Smooth muscle cell (in vitro differentiated cells): ENCODE results near the gene TC2N. TPM values are rescaled to one million over a fixed set of nuclear protein-coding genes. Genes with fewer than 3 reads are reported as not detected.

Experiments used
- DNase-seq: peaks from one replicate; lab custom pipeline; 2025; ENCODE audit not compliant: unreplicated experiment; lab: John Stamatoyannopoulos, UW
- H2AFZ ChIP-seq: fragments of 200-600 bp; sonication (generic); 2 replicates; pipeline ENCODE4 v1.6.0; 2016; ENCODE audit warnings: antibody characterized with exemption, low read depth, mild to moderate bottlenecking
- H3F3A ChIP-seq: fragments of 200-600 bp; sonication (generic); 2 replicates; pipeline ENCODE4 v1.6.0; 2017; ENCODE audit warnings: antibody characterized with exemption, low read depth
- H3K27ac ChIP-seq: fragments of 200-600 bp; sonication (generic); 2 replicates; pipeline ENCODE4 v1.5.1; 2016; ENCODE audit warnings: low read depth, mild to moderate bottlenecking
- H3K27me3 ChIP-seq: fragments of 200-600 bp; sonication (generic); 2 replicates; pipeline ENCODE4 v1.6.1; 2016; ENCODE audit warnings: low read depth, mild to moderate bottlenecking
- H3K36me3 ChIP-seq: fragments of 200-600 bp; sonication (generic); 2 replicates; pipeline ENCODE4 v1.5.1; 2016; ENCODE audit warnings: low read depth
- H3K4me1 ChIP-seq: fragments of 200-600 bp; sonication (generic); 2 replicates; pipeline ENCODE4 v1.5.1; 2016; ENCODE audit warnings: low read depth
- H3K4me2 ChIP-seq: fragments of 200-600 bp; sonication (generic); 2 replicates; pipeline ENCODE4 v1.6.0; 2016; ENCODE audit warnings: mild to moderate bottlenecking
- H3K4me3 ChIP-seq: fragments of 200-600 bp; sonication (generic); 2 replicates; pipeline ENCODE4 v1.5.1; 2016; ENCODE audit warnings: mild to moderate bottlenecking
- H3K79me2 ChIP-seq: fragments of 200-600 bp; sonication (generic); 2 replicates; pipeline ENCODE4 v1.6.0; 2016; ENCODE audit warnings: low read depth, mild to moderate bottlenecking
- H3K9ac ChIP-seq: fragments of 200-600 bp; sonication (generic); 2 replicates; pipeline ENCODE4 v1.6.0; 2016; ENCODE audit warnings: low read depth
- H3K9me3 ChIP-seq: fragments of 200-600 bp; sonication (generic); replicated peaks from 2 replicates; pipeline ENCODE4 v1.5.1; 2016; ENCODE audit warnings: low read depth
- H4K20me1 ChIP-seq: fragments of 200-600 bp; sonication (generic); 2 replicates; pipeline ENCODE4 v1.6.0; 2016; ENCODE audit warnings: low read depth
- CTCF ChIP-seq: fragments of 200-600 bp; sonication (generic); IDR thresholded peaks from 2 replicates; pipeline ENCODE4 v1.5.1; 2017; ENCODE audit warnings: borderline replicate concordance, mild to moderate bottlenecking, antibody characterized with exemption; ENCODE audit not compliant: insufficient read depth, poor library complexity, severe bottlenecking
- WGBS: methylation state at CpG from one replicate; pipeline ENCODE4 v1.1.7; 2016; ENCODE audit warnings: low lambda C conversion rate; 5-methylcytosine and 5-hydroxymethylcytosine counted together
- polyA plus RNA-seq: library from polyadenylated mRNA; unstranded; fragments of >200 nt; fragmentation: Nextera tagmentation; extraction: Ambion mirVana; gene quantifications from 2 replicates; pipeline ENCODE4 v1.2.1, GENCODE V29; 2016
- total RNA-seq: library from RNA; depleted of rRNA; stranded (reverse); fragments of >200 nt; gene quantifications from 2 replicates; pipeline ENCODE4 v1.2.3, GENCODE V29; 2014

TC2N gene
- total and polyA plus RNA-seq, 2 experiments from 2014 or later = 0.33 to 10.3 TPM

GRCh38 chr14:91732439-91732838, 134.9 kb downstream of the TC2N start:
- no peak for DNase-seq
- H3K9ac ChIP-seq = no peak overlapping the region
- no peak overlapping the region for H2AFZ ChIP-seq
- no peak overlapping the region for H3K4me3 ChIP-seq
- 83% methylated on average over 5 of the region's 5 CpGs for WGBS
- no peaks in the 10 kb centered on the region for H3K4me1 ChIP-seq
- no peaks in the 10 kb centered on the region for H3K9me3 ChIP-seq
- H4K20me1 ChIP-seq = no peaks in the 10 kb centered on the region
- no peak overlapping the region for H3K27ac ChIP-seq
- H3K36me3 ChIP-seq = no peaks in the 10 kb centered on the region
- no peak for TF ChIP-seq CTCF
- H3K4me2 ChIP-seq = no peak overlapping the region
- H3K79me2 ChIP-seq = no peaks in the 10 kb centered on the region
- H3K27me3 ChIP-seq = no peaks in the 10 kb centered on the region
- H3F3A ChIP-seq = no peaks in the 10 kb centered on the region

GRCh38 chr14:91731986-91732385, 135.3 kb downstream of the TC2N start, which contains the start of gene CATSPERB:
TSS of gene CATSPERB (minus strand) at chr14:91732086. CDS start at chr14:91729479, 2,607 bp downstream.
- TF ChIP-seq CTCF = no peak

GRCh38 chr14:91731018-91731417, 136.3 kb downstream of the TC2N start:
- no peaks in the 10 kb centered on the region for H4K20me1 ChIP-seq
- DNase-seq = no peak
- WGBS = 69% methylated on average over 2 of the region's 2 CpGs
- no peak for TF ChIP-seq CTCF
- H3K4me3 ChIP-seq = no peak overlapping the region
- H3K9ac ChIP-seq = no peak overlapping the region
- H3K4me2 ChIP-seq = no peak overlapping the region
- no peaks in the 10 kb centered on the region for H3K36me3 ChIP-seq
- H3F3A ChIP-seq = no peaks in the 10 kb centered on the region
- no peak overlapping the region for H2AFZ ChIP-seq
- H3K27ac ChIP-seq = no peak overlapping the region
- no peaks in the 10 kb centered on the region for H3K9me3 ChIP-seq
- no peaks in the 10 kb centered on the region for H3K4me1 ChIP-seq
- no peaks in the 10 kb centered on the region for H3K27me3 ChIP-seq
- H3K79me2 ChIP-seq = no peaks in the 10 kb centered on the region

More at GRCh38 chr14:91731986-91732385, 135.3 kb downstream of the TC2N start, which contains the start of gene CATSPERB:
- no peaks in the 10 kb centered on the region for H3K79me2 ChIP-seq
- H3K4me2 ChIP-seq = no peak within 1 kb of the TSS
- no peaks in the 10 kb centered on the region for H3K4me1 ChIP-seq
- no peaks in the 10 kb centered on the region for H3F3A ChIP-seq
- H3K9ac ChIP-seq = no peak within 1 kb of the TSS
- no peaks in the 10 kb centered on the region for H4K20me1 ChIP-seq
- 97% methylated on average over 2 of the region's 2 CpGs for WGBS
- no peak within 1 kb of the TSS for H3K27ac ChIP-seq
- no peaks in the 10 kb centered on the region for H3K36me3 ChIP-seq
- DNase-seq = no peak
- H3K9me3 ChIP-seq = no peaks in the 10 kb centered on the region
- H3K4me3 ChIP-seq = no peak within 1 kb of the TSS
- no peaks in the 10 kb centered on the region for H3K27me3 ChIP-seq
- H2AFZ ChIP-seq = no peak within 1 kb of the TSS

- no peaks in the 10 kb centered on the region for H3F3A ChIP-seq
- WGBS = 83% methylated on average over 3 of the region's 3 CpGs
- H3K9ac ChIP-seq = no peak overlapping the region
- no peak for TF ChIP-seq CTCF
- no peaks in the 10 kb centered on the region for H3K4me1 ChIP-seq
- no peaks in the 10 kb centered on the region for H3K36me3 ChIP-seq
- DNase-seq = no peak
- H3K4me2 ChIP-seq = no peak overlapping the region
- no peak overlapping the region for H3K27ac ChIP-seq
- H3K4me3 ChIP-seq = no peak overlapping the region
- no peaks in the 10 kb centered on the region for H3K9me3 ChIP-seq
- no peaks in the 10 kb centered on the region for H3K79me2 ChIP-seq
- no peaks in the 10 kb centered on the region for H3K27me3 ChIP-seq
- no peaks in the 10 kb centered on the region for H4K20me1 ChIP-seq
- H2AFZ ChIP-seq = no peak overlapping the region
These were observed 137.6 kb downstream of the TC2N start for GRCh38 chr14:91729756-91730155.

Other genes starting within 250 kb of the TC2N start
- 0.18 and 0.27 TPM in 2 replicates for gene CATSPERB, start 135.4 kb downstream of the TC2N start, total RNA-seq
- gene CATSPERB, start 135.4 kb downstream of the TC2N start, polyA plus RNA-seq = not detected in 2 replicates
- 82.1 and 109 TPM in 2 replicates for gene FBLN5, start 80.2 kb upstream of the TC2N start, total RNA-seq
- 104 and 154 TPM in 2 replicates for gene FBLN5, start 80.2 kb upstream of the TC2N start, polyA plus RNA-seq
- gene TRIP11, start 172.5 kb upstream of the TC2N start, total RNA-seq = 38.1 and 61.5 TPM in 2 replicates
- 30.0 and 45.4 TPM in 2 replicates for gene TRIP11, start 172.5 kb upstream of the TC2N start, polyA plus RNA-seq
- 21.7 and 52.3 TPM in 2 replicates for gene ATXN3, start 239.0 kb upstream of the TC2N start, total RNA-seq
- gene ATXN3, start 239.0 kb upstream of the TC2N start, polyA plus RNA-seq = 10.0 and 21.4 TPM in 2 replicates